ENCODE results near the gene TMPRSS7. TPM values are rescaled to one million over a fixed set of nuclear protein-coding genes. Genes with fewer than 3 reads are reported as not detected.

TMPRSS7 gene
- total and polyA plus RNA-seq, 3 donors from 2014 or later: 2.0 to 5.8 (median 2.8) TPM

GRCh38 chr3:112095731-112096130, 61.2 kb downstream of the TMPRSS7 start:
- no peak overlapping the region for H3K4me3 ChIP-seq
- no peaks in the 10 kb centered on the region for H3K27me3 ChIP-seq
- H3K4me1 ChIP-seq: no peaks in the 10 kb centered on the region
- no peaks in the 10 kb centered on the region for H3K36me3 ChIP-seq (ENCODE audit: low read depth, missing control alignments)
- intact Hi-C loops (cut with DNase I; ENCODE audit: low total_unique reads): no loop called here
- TF ChIP-seq POLR2A (IDR thresholded peaks at IDR 0.05) (no peak), CTCF (IDR thresholded peaks at IDR 0.05) (no peak)
- H3K9me3 ChIP-seq: no peaks in the 10 kb centered on the region
- 39 to 64% methylated on average over 2 of the region's 2 CpGs for WGBS, 2 donors
- no peak for DNase-seq
- no peak overlapping the region for H3K27ac ChIP-seq

- Histone ChIP-seq H3K4me3 (no peak overlapping the region), H3K36me3 (ENCODE audit: low read depth, missing control alignments) (no peaks in the 10 kb centered on the region), H3K4me1 (no peaks in the 10 kb centered on the region), H3K27ac (no peak overlapping the region), H3K27me3 (no peaks in the 10 kb centered on the region), H3K9me3 (no peaks in the 10 kb centered on the region)
- WGBS, 2 donors: 49 to 61% methylated on average over 2 of the region's 2 CpGs
- intact Hi-C loops (cut with DNase I; ENCODE audit: low total_unique reads): no loop called here
- TF ChIP-seq CTCF (IDR thresholded peaks at IDR 0.05): no peak
- TF ChIP-seq POLR2A (IDR thresholded peaks at IDR 0.05): no peak
- DNase-seq: no peak
Observed at GRCh38 chr3:112096176-112096575, 61.6 kb downstream of the TMPRSS7 start.

- TF ChIP-seq CTCF (IDR thresholded peaks at IDR 0.05): no peak
- TF ChIP-seq POLR2A (IDR thresholded peaks at IDR 0.05): no peak
- Histone ChIP-seq H3K4me1 (no peaks in the 10 kb centered on the region), H3K27ac (no peak overlapping the region), H3K36me3 (ENCODE audit: low read depth, missing control alignments) (no peaks in the 10 kb centered on the region), H3K27me3 (no peaks in the 10 kb centered on the region), H3K4me3 (no peak overlapping the region), H3K9me3 (no peaks in the 10 kb centered on the region)
- intact Hi-C loops (cut with DNase I; ENCODE audit: low total_unique reads): no loop called here
- 58 to 74% methylated on average over 4 of the region's 4 CpGs for WGBS, 2 donors
- no peak for DNase-seq
Observed at GRCh38 chr3:112097378-112097777, 62.8 kb downstream of the TMPRSS7 start.

- no peaks in the 10 kb centered on the region for H3K36me3 ChIP-seq (ENCODE audit: low read depth, missing control alignments)
- no peak overlapping the region for H3K4me3 ChIP-seq
- 87 to 92% methylated on average over 2 of the region's 2 CpGs for WGBS, 2 donors
- no peaks in the 10 kb centered on the region for H3K9me3 ChIP-seq
- intact Hi-C loops (cut with DNase I; ENCODE audit: low total_unique reads): no loop called here
- no peak for DNase-seq
- H3K27me3 ChIP-seq: no peaks in the 10 kb centered on the region
- no peaks in the 10 kb centered on the region for H3K4me1 ChIP-seq
- TF ChIP-seq CTCF (IDR thresholded peaks at IDR 0.05): no peak
- TF ChIP-seq POLR2A (IDR thresholded peaks at IDR 0.05): no peak
- no peak overlapping the region for H3K27ac ChIP-seq
Observed at GRCh38 chr3:112101916-112102315, 67.4 kb downstream of the TMPRSS7 start.

GRCh38 chr3:112104774-112105173, 70.2 kb downstream of the TMPRSS7 start:
- no peak for DNase-seq
- Histone ChIP-seq H3K4me3 (no peak overlapping the region), H3K4me1 (no peaks in the 10 kb centered on the region), H3K27me3 (no peaks in the 10 kb centered on the region), H3K27ac (no peak overlapping the region), H3K9me3 (no peaks in the 10 kb centered on the region), H3K36me3 (ENCODE audit: low read depth, missing control alignments) (no peaks in the 10 kb centered on the region)
- WGBS, 2 donors: 95 to 97% methylated on average over 2 of the region's 2 CpGs
- TF ChIP-seq CTCF (IDR thresholded peaks at IDR 0.05): no peak
- no peak for TF ChIP-seq POLR2A (IDR thresholded peaks at IDR 0.05)
- intact Hi-C loops (cut with DNase I; ENCODE audit: low total_unique reads): no loop called here
